WTC11 (cell line): ENCODE results near the gene LNX2. TPM values are rescaled to one million over a fixed set of nuclear protein-coding genes. Genes with fewer than 3 reads are reported as not detected.

Source experiments
- ATAC-seq: fragments of 200-7000 bp; cut with Tn5 transposase; 2 replicates; pipeline ENCODE4 v1.10.0; 2021; ENCODE audit warnings: mild to moderate bottlenecking, moderate library complexity
- CTCF ChIA-PET: fragments of 300-600 bp; sonication (Branson Sonifier 250); formaldehyde crosslinking; loops from one replicate; lab custom pipeline; 2021; ENCODE audit warnings: antibody characterized with exemption; lab: Charles Lee
- POLR2A ChIA-PET: fragments of 350-600 bp; sonication (Branson Sonifier 250); formaldehyde crosslinking; loops from one replicate; lab custom pipeline; 2021; ENCODE audit warnings: antibody characterized with exemption; lab: Charles Lee
- DNase-seq: peaks from one replicate; pipeline ENCODE4 v3.0.0; 2021; ENCODE audit warnings: low spot score
- H3K27ac Mint-ChIP-seq: 2 replicates; pipeline ENCODE4 v1.8.0; 2021; ENCODE audit warnings: mixed read lengths
- H3K27me3 Mint-ChIP-seq: 2 replicates; pipeline ENCODE4 v1.8.0; 2021; ENCODE audit warnings: low read depth, mild to moderate bottlenecking, moderate library complexity, mixed read lengths
- H3K36me3 Mint-ChIP-seq: 2 replicates; pipeline ENCODE4 v1.8.0; 2021; ENCODE audit warnings: mixed read lengths
- H3K4me1 Mint-ChIP-seq: 2 replicates; pipeline ENCODE4 v1.8.0; 2022; ENCODE audit warnings: mixed read lengths
- H3K4me3 Mint-ChIP-seq: 2 replicates; pipeline ENCODE4 v1.8.0; 2021; ENCODE audit warnings: mild to moderate bottlenecking, moderate library complexity, mixed read lengths
- H3K9me3 Mint-ChIP-seq: 2 replicates; pipeline ENCODE4 v1.8.0; 2021; ENCODE audit warnings: mixed read lengths
- AFF4 ChIP-seq: sonication (generic); formaldehyde crosslinking; IDR thresholded peaks from 2 replicates; pipeline ENCODE4 v1.8.1; 2023; ENCODE audit warnings: mild to moderate bottlenecking, missing genetic modification reagents, borderline replicate concordance
- ATF1 ChIP-seq: sonication (generic); formaldehyde crosslinking; IDR thresholded peaks from 2 replicates; pipeline ENCODE4 v1.8.1; 2023; ENCODE audit warnings: mild to moderate bottlenecking, moderate library complexity, missing genetic modification reagents
- ATF6 ChIP-seq: sonication (generic); formaldehyde crosslinking; IDR thresholded peaks from 2 replicates; pipeline ENCODE4 v1.8.1; 2023; ENCODE audit warnings: mild to moderate bottlenecking, missing genetic modification reagents
- CTCF ChIP-seq: fragments of 200-600 bp; IDR thresholded peaks from 2 replicates; pipeline ENCODE4 v1.8.0; 2022; ENCODE audit warnings: antibody characterized with exemption
- ETV6 ChIP-seq: sonication (generic); formaldehyde crosslinking; IDR thresholded peaks from 2 replicates; pipeline ENCODE4 v1.8.1; 2022; ENCODE audit warnings: mild to moderate bottlenecking, missing genetic modification reagents
- FOXJ3 ChIP-seq: sonication (generic); formaldehyde crosslinking; IDR thresholded peaks from 2 replicates; pipeline ENCODE4 v1.9.0; 2021; ENCODE audit warnings: missing genetic modification reagents, mild to moderate bottlenecking, borderline replicate concordance
- KAT7 ChIP-seq: sonication (generic); formaldehyde crosslinking; IDR thresholded peaks from 2 replicates; pipeline ENCODE4 v1.8.1; 2023; ENCODE audit warnings: missing genetic modification reagents, mild to moderate bottlenecking, borderline replicate concordance
- MXD4 ChIP-seq: fragments of 250-450 bp; sonication (Bioruptor Pico); IDR thresholded peaks from 2 replicates; pipeline ENCODE4 v1.8.0; 2021; ENCODE audit warnings: mild to moderate bottlenecking, moderate library complexity, borderline replicate concordance
- NFATC4 ChIP-seq: fragments of 250-450 bp; sonication (Bioruptor Pico); IDR thresholded peaks from 2 replicates; pipeline ENCODE4 v1.9.0; 2021; ENCODE audit warnings: mild to moderate bottlenecking
- NFE2L1 ChIP-seq: sonication (generic); formaldehyde crosslinking; IDR thresholded peaks from 2 replicates; pipeline ENCODE4 v1.8.1; 2023; ENCODE audit warnings: missing genetic modification reagents
- PREB ChIP-seq: sonication (generic); formaldehyde crosslinking; IDR thresholded peaks from 2 replicates; pipeline ENCODE4 v1.8.1; 2022; ENCODE audit warnings: mild to moderate bottlenecking, missing genetic modification reagents, moderate library complexity, borderline replicate concordance
- RELA ChIP-seq: sonication (generic); formaldehyde crosslinking; IDR thresholded peaks from 2 replicates; pipeline ENCODE4 v1.8.1; 2022; ENCODE audit warnings: missing genetic modification reagents, mild to moderate bottlenecking, borderline replicate concordance
- TEAD4 ChIP-seq: sonication (generic); formaldehyde crosslinking; IDR thresholded peaks from 2 replicates; pipeline ENCODE4 v1.8.0; 2022; ENCODE audit warnings: mild to moderate bottlenecking, missing genetic modification reagents
- USF2 ChIP-seq: sonication (generic); formaldehyde crosslinking; IDR thresholded peaks from 2 replicates; pipeline ENCODE4 v1.8.1; 2023; ENCODE audit warnings: mild to moderate bottlenecking, missing genetic modification reagents, moderate library complexity
- ZBTB21 ChIP-seq: sonication (generic); formaldehyde crosslinking; IDR thresholded peaks from 2 replicates; pipeline ENCODE4 v1.8.1; 2023; ENCODE audit warnings: mild to moderate bottlenecking, missing genetic modification reagents, borderline replicate concordance
- ZNF263 ChIP-seq: sonication (generic); formaldehyde crosslinking; IDR thresholded peaks from 2 replicates; pipeline ENCODE4 v1.8.1; 2022; ENCODE audit warnings: low read depth, mild to moderate bottlenecking, moderate library complexity, missing genetic modification reagents
- ZNF281 ChIP-seq: sonication (generic); formaldehyde crosslinking; IDR thresholded peaks from 2 replicates; pipeline ENCODE4 v1.8.0; 2023; ENCODE audit warnings: mild to moderate bottlenecking, missing genetic modification reagents
- total RNA-seq: library from RNA; stranded (reverse); gene quantifications from 3 replicates; pipeline ENCODE4 v1.2.3, GENCODE V29; 2021
- TF ChIP-seq, protein P1 (sequence below): sonication (generic); formaldehyde crosslinking; IDR thresholded peaks from 2 replicates; pipeline ENCODE4 v1.8.0; 2022; ENCODE audit warnings: mild to moderate bottlenecking, missing genetic modification reagents
- TF ChIP-seq, protein P2 (sequence below): sonication (generic); formaldehyde crosslinking; IDR thresholded peaks from 2 replicates; pipeline ENCODE4 v1.8.1; 2023; ENCODE audit warnings: mild to moderate bottlenecking, moderate library complexity, missing genetic modification reagents

The LNX2 gene
- total RNA-seq, 1 experiment from 2014 or later, result 10.1 TPM

DNA sequence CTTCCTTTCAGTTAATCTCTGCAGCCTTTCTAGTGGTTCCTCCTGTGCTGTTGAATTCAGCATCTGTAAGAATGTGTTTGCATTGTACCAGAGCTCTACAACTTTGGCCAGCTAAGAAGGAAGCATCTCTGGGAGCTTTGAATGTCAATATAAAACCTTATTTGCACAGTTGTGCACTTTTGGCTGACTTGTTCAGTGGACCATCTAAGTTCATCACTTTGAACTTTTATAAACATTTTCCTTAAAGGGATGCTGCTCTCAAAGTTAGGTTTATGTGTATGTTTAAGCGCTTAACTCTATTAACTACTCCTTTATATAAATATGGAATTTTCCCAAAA, 16.9 kb upstream of the LNX2 start (continued):
- TF ChIP-seq FOXJ3 (CRISPR knock-in tag), result no peak
- TF ChIP-seq TEAD4, result no peak
- no peak for TF ChIP-seq RELA

DNA sequence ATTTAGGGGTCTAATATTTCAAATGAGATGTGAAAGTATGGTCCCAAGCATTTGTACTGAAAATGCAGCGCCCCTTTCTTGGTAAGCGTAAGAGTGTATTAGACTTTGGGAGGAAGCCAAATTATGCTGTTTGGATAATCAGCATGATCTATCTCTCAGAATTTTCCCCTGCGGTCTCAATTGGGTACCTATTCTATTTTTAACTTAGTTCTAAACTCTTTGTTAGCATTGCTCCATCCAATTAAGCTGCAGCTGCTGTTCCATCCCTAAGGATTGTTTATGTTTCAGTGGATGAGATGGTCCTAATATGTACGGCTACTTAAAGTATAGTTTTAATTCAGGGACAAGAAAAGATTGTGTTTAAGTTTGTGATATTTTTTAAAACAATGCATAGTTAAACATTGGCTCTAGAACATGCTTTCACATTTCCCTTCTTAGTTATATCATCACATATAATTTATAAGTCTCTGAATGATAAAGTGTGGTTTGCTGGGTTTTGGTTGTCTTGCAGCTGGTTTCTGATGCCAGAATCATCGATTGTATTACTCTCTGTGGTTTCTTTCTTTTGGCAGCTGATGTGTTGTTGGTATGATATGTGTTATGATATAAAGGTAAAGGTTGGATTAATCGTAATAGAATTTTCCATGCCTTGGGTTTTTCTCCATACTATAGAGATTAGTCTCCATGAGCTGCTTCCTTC, 16.4 kb upstream of the LNX2 start:
- Mint-ChIP-seq H3K36me3 (no peaks in the 10 kb centered on the region), H3K4me1 (0 out of 2 replicates have a peak, but pooled peaks cover 3% of the 10 kb centered on the region), H3K4me3 (no peak overlapping the region), H3K27ac (no peak overlapping the region; the same call in 1 of the 2 replicates), H3K9me3 (no peaks in the 10 kb centered on the region), H3K27me3 (no peaks in the 10 kb centered on the region)
- TF ChIP-seq NFE2L1 (no peak), PREB (no peak), NFATC4 (CRISPR knock-in tag) (no peak), USF2 (CRISPR knock-in tag) (no peak), ATF1 (no peak), KAT7 (CRISPR knock-in tag) (no peak), MXD4 (CRISPR knock-in tag) (no peak), ETV6 (CRISPR knock-in tag) (no peak), ZNF281 (CRISPR knock-in tag) (no peak), ZBTB21 (CRISPR knock-in tag) (no peak)
- TF ChIP-seq, protein P1, sequence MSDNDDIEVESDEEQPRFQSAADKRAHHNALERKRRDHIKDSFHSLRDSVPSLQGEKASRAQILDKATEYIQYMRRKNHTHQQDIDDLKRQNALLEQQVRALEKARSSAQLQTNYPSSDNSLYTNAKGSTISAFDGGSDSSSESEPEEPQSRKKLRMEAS, result no peak
- TF ChIP-seq, protein P2, sequence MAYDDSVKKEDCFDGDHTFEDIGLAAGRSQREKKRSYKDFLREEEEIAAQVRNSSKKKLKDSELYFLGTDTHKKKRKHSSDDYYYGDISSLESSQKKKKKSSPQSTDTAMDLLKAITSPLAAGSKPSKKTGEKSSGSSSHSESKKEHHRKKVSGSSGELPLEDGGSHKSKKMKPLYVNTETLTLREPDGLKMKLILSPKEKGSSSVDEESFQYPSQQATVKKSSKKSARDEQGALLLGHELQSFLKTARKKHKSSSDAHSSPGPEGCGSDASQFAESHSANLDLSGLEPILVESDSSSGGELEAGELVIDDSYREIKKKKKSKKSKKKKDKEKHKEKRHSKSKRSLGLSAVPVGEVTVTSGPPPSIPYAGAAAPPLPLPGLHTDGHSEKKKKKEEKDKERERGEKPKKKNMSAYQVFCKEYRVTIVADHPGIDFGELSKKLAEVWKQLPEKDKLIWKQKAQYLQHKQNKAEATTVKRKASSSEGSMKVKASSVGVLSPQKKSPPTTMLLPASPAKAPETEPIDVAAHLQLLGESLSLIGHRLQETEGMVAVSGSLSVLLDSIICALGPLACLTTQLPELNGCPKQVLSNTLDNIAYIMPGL, result no peak
- CTCF ChIA-PET, result no interaction called here
- ATAC-seq, result no peak
- DNase-seq, result no peak
- POLR2A ChIA-PET, result no interaction called here

- no peaks in the 10 kb centered on the region for H3K36me3 Mint-ChIP-seq
- no peak for DNase-seq
- H3K27ac Mint-ChIP-seq, result no peak overlapping the region
- H3K4me1 Mint-ChIP-seq, result 0 out of 2 replicates have a peak, but pooled peaks cover 5% of the 10 kb centered on the region
- H3K4me3 Mint-ChIP-seq, result no peak overlapping the region
- ATAC-seq, result no peak
- ChIA-PET CTCF (interaction anchor here (0.8 to 1.0 kb wide), 2 partner anchors 14 to 296 kb away, joined by 3 to 4 read pairs; no protein-coding TSS in a partner anchor), POLR2A (interaction anchor here (1.9 kb wide), 1 partner anchor 14 kb away, joined by 7 read pairs; the partner anchor contains the start of gene LNX2)
- H3K9me3 Mint-ChIP-seq, result no peaks in the 10 kb centered on the region
- no peaks in the 10 kb centered on the region for H3K27me3 Mint-ChIP-seq
- TF ChIP-seq AFF4 (CRISPR knock-in tag), result no peak
- no peak for TF ChIP-seq ZNF263 (CRISPR knock-in tag)
- TF ChIP-seq CTCF, result no peak
- no peak for TF ChIP-seq ATF6 (CRISPR knock-in tag)
These were observed 14.9 kb upstream of the LNX2 start for GRCh38 chr13:27635266-27635665.
